HL-60 (cell line): Measurements from ENCODE around the gene QPCT.

ENCODE experiments used
- DNase-seq, 2 experiments: peaks; one replicate each; pipeline ENCODE4 v3.0.0-alpha.2; 2010 to 2020; ENCODE audit warnings: low read depth in 1 of 2, low spot score in 1 of 2
- H3K27ac ChIP-seq: fragments of 250-450 bp; sonication (Bioruptor Pico); replicated peaks from 2 replicates; pipeline ENCODE4 v1.5.1; 2020; ENCODE audit warnings: mild to moderate bottlenecking, moderate library complexity
- H3K27me3 ChIP-seq: fragments of 250-450 bp; sonication (Bioruptor Pico); 2 replicates; pipeline ENCODE4 v1.5.1; 2021; ENCODE audit warnings: mild to moderate bottlenecking, moderate library complexity; ENCODE audit not compliant: insufficient read depth, poor library complexity, severe bottlenecking
- H3K4me3 ChIP-seq: replicated peaks from 2 replicates; pipeline ENCODE4 v1.5.1; 2011; ENCODE audit warnings: mild to moderate bottlenecking, control low read depth, low read length; ENCODE audit not compliant: insufficient read depth
- CTCF ChIP-seq: IDR thresholded peaks from one replicate; pipeline ENCODE4 v1.5.1; 2011; ENCODE audit warnings: low read length, control low read depth, inconsistent platforms; ENCODE audit not compliant: insufficient read depth
- GABPA ChIP-seq: IDR thresholded peaks from 2 replicates; pipeline ENCODE4 v1.6.1; 2012; ENCODE audit warnings: low read depth
- POLR2AphosphoS5 ChIP-seq: IDR thresholded peaks from 2 replicates; pipeline ENCODE4 v1.6.1; 2012; ENCODE audit warnings: low read depth
- SPI1 ChIP-seq: IDR thresholded peaks from 2 replicates; pipeline ENCODE4 v1.6.1; 2012; ENCODE audit warnings: low read depth, mild to moderate bottlenecking, borderline replicate concordance
- TF ChIP-seq, protein P1 (sequence below): IDR thresholded peaks from 2 replicates; pipeline ENCODE4 v1.6.1; 2012; ENCODE audit warnings: low read depth; ENCODE audit not compliant: insufficient replicate concordance

QPCT gene

DNA sequence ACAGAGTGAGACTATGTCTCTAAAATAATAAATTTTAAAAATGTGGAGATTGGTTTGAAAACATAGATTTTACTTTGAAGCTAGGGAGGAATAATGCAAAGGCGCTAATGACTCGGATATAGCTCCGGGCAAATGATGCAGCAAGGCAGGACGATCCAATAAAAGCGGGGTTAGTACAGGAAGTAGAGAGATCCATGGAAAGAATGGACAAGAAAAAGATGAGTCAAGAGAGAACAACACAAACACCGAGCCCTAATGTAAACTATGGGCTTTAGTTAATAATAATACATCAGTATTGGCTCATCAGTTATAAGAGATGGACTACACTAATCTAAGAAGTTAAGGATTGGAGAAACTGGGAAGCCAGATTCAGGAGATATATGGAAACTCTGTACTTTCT is 74.5 kb downstream of the QPCT start:
- no peak for DNase-seq
- TF ChIP-seq, protein P1, sequence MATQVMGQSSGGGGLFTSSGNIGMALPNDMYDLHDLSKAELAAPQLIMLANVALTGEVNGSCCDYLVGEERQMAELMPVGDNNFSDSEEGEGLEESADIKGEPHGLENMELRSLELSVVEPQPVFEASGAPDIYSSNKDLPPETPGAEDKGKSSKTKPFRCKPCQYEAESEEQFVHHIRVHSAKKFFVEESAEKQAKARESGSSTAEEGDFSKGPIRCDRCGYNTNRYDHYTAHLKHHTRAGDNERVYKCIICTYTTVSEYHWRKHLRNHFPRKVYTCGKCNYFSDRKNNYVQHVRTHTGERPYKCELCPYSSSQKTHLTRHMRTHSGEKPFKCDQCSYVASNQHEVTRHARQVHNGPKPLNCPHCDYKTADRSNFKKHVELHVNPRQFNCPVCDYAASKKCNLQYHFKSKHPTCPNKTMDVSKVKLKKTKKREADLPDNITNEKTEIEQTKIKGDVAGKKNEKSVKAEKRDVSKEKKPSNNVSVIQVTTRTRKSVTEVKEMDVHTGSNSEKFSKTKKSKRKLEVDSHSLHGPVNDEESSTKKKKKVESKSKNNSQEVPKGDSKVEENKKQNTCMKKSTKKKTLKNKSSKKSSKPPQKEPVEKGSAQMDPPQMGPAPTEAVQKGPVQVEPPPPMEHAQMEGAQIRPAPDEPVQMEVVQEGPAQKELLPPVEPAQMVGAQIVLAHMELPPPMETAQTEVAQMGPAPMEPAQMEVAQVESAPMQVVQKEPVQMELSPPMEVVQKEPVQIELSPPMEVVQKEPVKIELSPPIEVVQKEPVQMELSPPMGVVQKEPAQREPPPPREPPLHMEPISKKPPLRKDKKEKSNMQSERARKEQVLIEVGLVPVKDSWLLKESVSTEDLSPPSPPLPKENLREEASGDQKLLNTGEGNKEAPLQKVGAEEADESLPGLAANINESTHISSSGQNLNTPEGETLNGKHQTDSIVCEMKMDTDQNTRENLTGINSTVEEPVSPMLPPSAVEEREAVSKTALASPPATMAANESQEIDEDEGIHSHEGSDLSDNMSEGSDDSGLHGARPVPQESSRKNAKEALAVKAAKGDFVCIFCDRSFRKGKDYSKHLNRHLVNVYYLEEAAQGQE, result no peak
- no peak for TF ChIP-seq CTCF
- TF ChIP-seq SPI1, result no peak
- TF ChIP-seq POLR2AphosphoS5, result no peak
- TF ChIP-seq GABPA, result no peak
- no peak overlapping the region for H3K27ac ChIP-seq
- H3K27me3 ChIP-seq, result no peaks in the 10 kb centered on the region
- H3K4me3 ChIP-seq, result no peak overlapping the region

DNA sequence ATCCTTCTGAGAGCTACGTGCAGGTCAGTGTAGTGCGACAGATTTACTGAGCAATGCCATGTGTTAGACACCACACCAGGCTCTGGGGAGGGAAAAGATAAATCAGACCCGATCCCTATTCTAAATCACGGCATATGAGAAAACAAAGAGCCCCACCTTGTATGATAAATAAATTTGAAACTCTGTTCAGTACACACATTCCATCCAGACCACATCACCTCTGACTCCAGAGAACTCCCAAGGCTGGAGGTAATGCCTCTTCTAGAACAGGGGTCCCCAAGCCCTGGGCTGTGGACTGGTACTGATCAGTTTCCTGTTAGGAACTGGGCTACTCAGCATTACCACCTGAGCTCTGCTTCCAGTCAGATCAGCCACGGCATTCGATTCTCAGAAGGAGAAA is 77.3 kb downstream of the QPCT start:
- DNase-seq, result no peak

DNA sequence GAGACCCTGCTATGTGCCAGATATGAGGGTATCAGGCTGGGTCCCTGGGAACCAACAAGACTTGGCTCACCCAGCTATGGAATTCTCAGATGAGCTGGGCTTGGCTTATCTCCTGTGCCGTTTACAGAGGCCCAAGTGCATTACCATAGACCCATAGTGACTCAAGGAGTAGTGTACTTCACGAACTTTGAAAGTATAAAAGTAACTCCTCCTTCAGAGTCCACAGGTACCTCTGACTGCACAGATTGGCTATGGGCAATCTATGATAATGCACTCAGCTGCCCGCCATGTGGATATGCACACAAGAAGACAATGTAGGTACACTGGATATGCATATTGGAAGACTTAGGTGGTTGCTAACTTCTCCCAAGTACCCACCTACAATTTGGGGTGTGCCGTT is 78.4 kb downstream of the QPCT start:
- no peak overlapping the region for H3K27ac ChIP-seq
- no peak overlapping the region for H3K4me3 ChIP-seq
- no peaks in the 10 kb centered on the region for H3K27me3 ChIP-seq
- no peak for TF ChIP-seq CTCF
- TF ChIP-seq, protein P1, result no peak
- no peak for DNase-seq

More for the DNA sequence above, 77.3 kb downstream of the QPCT start:
- no peaks in the 10 kb centered on the region for H3K27me3 ChIP-seq
- H3K27ac ChIP-seq, result no peak overlapping the region
- no peak overlapping the region for H3K4me3 ChIP-seq
- TF ChIP-seq GABPA (no peak), POLR2AphosphoS5 (no peak), CTCF (no peak), SPI1 (no peak)
- TF ChIP-seq, protein P1, result no peak
